SK-N-SH treated with all-trans-retinoic acid at 6 μM for 48 hours (cell line): Measurements from ENCODE around the gene HSPG2.

Experiments
- ATAC-seq: fragments of 200-7000 bp; cut with Tn5 transposase; 3 replicates; pipeline ENCODE4 v1.9.1; 2020; ENCODE audit warnings: mild to moderate bottlenecking, moderate library complexity
- BACH2 ChIP-seq: fragments of 250-450 bp; sonication (Bioruptor Pico); IDR thresholded peaks from 2 replicates; pipeline ENCODE4 v1.9.0; 2021; ENCODE audit warnings: mild to moderate bottlenecking, borderline replicate concordance
- CREB5 ChIP-seq: fragments of 250-450 bp; sonication (Bioruptor Pico); IDR thresholded peaks from 2 replicates; pipeline ENCODE4 v1.5.1; 2020; ENCODE audit warnings: low read depth, mild to moderate bottlenecking, moderate library complexity
- CSDC2 ChIP-seq: fragments of 250-450 bp; sonication (Bioruptor Pico); IDR thresholded peaks from 2 replicates; pipeline ENCODE4 v1.5.0; 2020; ENCODE audit warnings: mild to moderate bottlenecking, moderate library complexity
- CSRNP3 ChIP-seq: fragments of 250-450 bp; sonication (Bioruptor Pico); IDR thresholded peaks from 2 replicates; pipeline ENCODE4 v1.5.1; 2021; ENCODE audit warnings: mild to moderate bottlenecking, moderate library complexity
- ESRRG ChIP-seq: fragments of 250-450 bp; sonication (Bioruptor Pico); IDR thresholded peaks from 2 replicates; pipeline ENCODE4 v1.6.1; 2021; ENCODE audit warnings: mild to moderate bottlenecking
- GLIS3 ChIP-seq: fragments of 250-450 bp; sonication (Bioruptor Pico); IDR thresholded peaks from 2 replicates; pipeline ENCODE4 v1.5.0; 2020; ENCODE audit warnings: mild to moderate bottlenecking, moderate library complexity
- OSR1 ChIP-seq: fragments of 250-450 bp; sonication (Bioruptor Pico); IDR thresholded peaks from 2 replicates; pipeline ENCODE4 v1.8.0; 2022; ENCODE audit warnings: moderate library complexity, mild to moderate bottlenecking, inconsistent platforms
- PATZ1 ChIP-seq: fragments of 250-450 bp; sonication (Bioruptor Pico); IDR thresholded peaks from 2 replicates; pipeline ENCODE4 v1.8.0; 2020; ENCODE audit warnings: mild to moderate bottlenecking, moderate library complexity, borderline replicate concordance
- POU6F1 ChIP-seq: fragments of 250-450 bp; sonication (Bioruptor Pico); IDR thresholded peaks from 2 replicates; pipeline ENCODE4 v1.8.0; 2021; ENCODE audit warnings: low read depth, mild to moderate bottlenecking, moderate library complexity, borderline replicate concordance
- PPARA ChIP-seq: fragments of 250-450 bp; sonication (Bioruptor Pico); IDR thresholded peaks from 2 replicates; pipeline ENCODE4 v1.5.0; 2020; ENCODE audit warnings: mild to moderate bottlenecking, borderline replicate concordance
- RARB ChIP-seq: fragments of 250-450 bp; sonication (Bioruptor Pico); IDR thresholded peaks from 2 replicates; pipeline ENCODE4 v1.8.0; 2021; ENCODE audit warnings: mild to moderate bottlenecking, moderate library complexity
- SNAI2 ChIP-seq: fragments of 250-450 bp; sonication (Bioruptor Pico); IDR thresholded peaks from 2 replicates; pipeline ENCODE4 v1.5.0; 2020; ENCODE audit warnings: mild to moderate bottlenecking, moderate library complexity
- TCF4 ChIP-seq: fragments of 250-450 bp; sonication (Bioruptor Pico); IDR thresholded peaks from 2 replicates; pipeline ENCODE4 v1.8.0; 2021; ENCODE audit warnings: mild to moderate bottlenecking, moderate library complexity, borderline replicate concordance
- TOX ChIP-seq: fragments of 250-450 bp; sonication (Bioruptor Pico); IDR thresholded peaks from 2 replicates; pipeline ENCODE4 v1.8.0; 2021; ENCODE audit warnings: mild to moderate bottlenecking, moderate library complexity, borderline replicate concordance
- ZFP3 ChIP-seq: fragments of 250-450 bp; sonication (Bioruptor Pico); IDR thresholded peaks from 2 replicates; pipeline ENCODE4 v1.5.0; 2020; ENCODE audit warnings: mild to moderate bottlenecking, moderate library complexity
- ZFP30 ChIP-seq: fragments of 450-650 bp; formaldehyde crosslinking; IDR thresholded peaks from 2 replicates; pipeline ENCODE4 v1.5.0; 2022; ENCODE audit warnings: mild to moderate bottlenecking, moderate library complexity
- ZNF565 ChIP-seq: fragments of 450-650 bp; formaldehyde crosslinking; conservative IDR thresholded peaks from 2 replicates; pipeline ENCODE4 v1.5.0; 2020; ENCODE audit warnings: low read depth, mild to moderate bottlenecking, moderate library complexity

Gene HSPG2

DNA sequence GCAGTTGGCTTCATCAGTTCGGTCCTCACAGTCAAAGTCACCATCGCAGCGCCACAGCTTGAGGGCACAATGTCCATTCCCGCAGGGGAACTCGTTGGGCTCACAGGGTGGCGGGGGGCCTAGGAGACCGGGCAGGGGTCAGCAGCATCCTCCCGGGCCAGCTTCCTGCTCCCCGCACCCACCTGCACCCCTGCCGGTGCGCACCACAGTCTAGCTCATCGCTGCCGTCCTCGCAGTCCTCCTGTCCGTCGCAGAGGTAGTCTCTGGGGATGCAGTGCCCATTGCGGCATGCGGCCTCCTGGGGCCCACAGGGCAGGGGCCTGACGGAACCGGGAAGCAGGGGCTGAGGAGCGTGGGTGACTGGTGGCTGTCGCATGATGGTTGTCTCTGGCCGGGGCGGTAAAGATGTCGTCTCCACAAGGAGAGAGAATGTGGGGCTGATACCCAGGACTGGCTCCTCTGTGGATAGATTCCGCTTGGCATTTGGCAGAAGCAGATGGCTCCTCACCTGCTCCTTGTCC, 49.8 kb downstream of the HSPG2 start:
- TF ChIP-seq SNAI2 (no peak), CREB5 (no peak), CSRNP3 (CRISPR knock-in tag) (no peak), TOX (CRISPR knock-in tag) (no peak), OSR1 (CRISPR knock-in tag) (no peak), RARB (CRISPR knock-in tag) (no peak), PPARA (CRISPR knock-in tag) (no peak), PATZ1 (CRISPR knock-in tag) (no peak), ZFP30 (CRISPR knock-in tag) (no peak), ZNF565 (no peak), POU6F1 (no peak), TCF4 (CRISPR knock-in tag) (no peak)
- ATAC-seq = no peak

GRCh38 chr1:21886486-21887215, 50.5 kb downstream of the HSPG2 start:
- ATAC-seq = no peak
- TF ChIP-seq BACH2 (CRISPR knock-in tag) (no peak), PATZ1 (CRISPR knock-in tag) (no peak), SNAI2 (no peak)

DNA sequence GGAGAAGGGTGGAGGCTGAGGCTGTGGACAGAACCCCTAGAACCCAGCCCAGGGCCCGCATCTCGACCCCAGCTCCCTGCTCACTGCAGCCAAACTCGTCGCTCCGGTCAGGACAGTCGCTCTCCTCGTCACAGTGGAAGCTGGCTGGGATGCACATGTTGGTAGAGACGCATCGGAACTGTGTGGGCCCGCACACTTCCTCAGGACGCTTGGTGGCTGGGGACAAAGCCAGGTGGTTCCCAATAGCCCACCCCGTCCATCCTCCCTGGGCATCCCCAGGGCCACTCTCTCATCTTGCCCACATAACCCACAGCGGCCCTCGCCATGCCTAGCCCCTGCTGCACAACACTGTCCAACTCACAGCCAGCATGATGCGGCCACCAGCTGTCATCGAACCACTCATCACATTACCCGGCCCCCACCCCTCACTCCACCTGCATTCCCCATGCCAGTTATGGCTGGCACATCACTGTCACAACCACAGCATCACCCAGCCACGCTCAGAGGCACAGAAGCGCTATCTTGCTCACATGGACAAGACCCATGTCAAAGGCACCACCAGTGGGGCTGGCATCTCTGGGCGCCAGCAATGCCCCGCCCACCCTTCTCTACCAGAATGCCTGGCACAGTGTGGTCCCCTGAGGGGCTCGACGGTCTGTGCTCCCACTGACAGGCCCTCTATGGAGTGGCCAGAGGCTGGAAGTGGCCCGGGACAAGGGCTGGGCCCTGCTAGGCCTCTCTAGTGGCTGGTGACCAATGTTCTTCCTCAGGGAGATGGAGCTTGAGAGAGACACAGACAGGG, 51.7 kb downstream of the HSPG2 start:
- TF ChIP-seq CSDC2 (CRISPR knock-in tag) (no peak), TCF4 (CRISPR knock-in tag) (no peak), ZFP30 (CRISPR knock-in tag) (no peak), GLIS3 (CRISPR knock-in tag) (no peak), ZNF565 (no peak), SNAI2 (no peak), ZFP3 (CRISPR knock-in tag) (no peak), ESRRG (no peak), PPARA (CRISPR knock-in tag) (no peak)
- ATAC-seq = no peak
